Prostate gland (tissue), 2 donors: ENCODE data around the gene INO80C. TPM values are rescaled to one million over a fixed set of nuclear protein-coding genes. Genes with fewer than 3 reads are reported as not detected.

Source experiments
- DNase-seq: peaks from one replicate; pipeline ENCODE4 v3.0.0-alpha.2; 2019; ENCODE audit warnings: low spot score
- H3K27ac ChIP-seq, 2 donors: fragments of 200-600 bp; sonication (generic); 2 replicates each; pipeline ENCODE4 v1.5.1; 2017 to 2019
- H3K27me3 ChIP-seq: fragments of 200-600 bp; sonication (generic); replicated peaks from 2 replicates; pipeline ENCODE4 v1.5.1; 2019; ENCODE audit not compliant: insufficient read depth
- H3K36me3 ChIP-seq, 2 donors: fragments of 200-600 bp; sonication (generic); 1 replicate in 1 of 2; 2 replicates in 1 of 2; pipeline versions ENCODE4 v1.5.1 to v1.8.1; 2017 to 2019
- H3K4me1 ChIP-seq: fragments of 200-600 bp; sonication (generic); replicated peaks from 2 replicates; pipeline ENCODE4 v1.5.1; 2019
- H3K4me3 ChIP-seq, 2 donors: fragments of 200-600 bp; sonication (generic); 2 replicates each; pipeline ENCODE4 v1.5.1; 2017 to 2019
- H3K9me3 ChIP-seq: fragments of 200-600 bp; sonication (generic); 2 replicates; pipeline ENCODE4 v1.5.1; 2017
- CTCF ChIP-seq, 4 experiments: fragments of 200-600 bp in 2 of 4; fragments of 450-650 bp in 2 of 4; sonication (generic) in 2 of 4; IDR thresholded peaks; 1 replicate in 3 of 4; 2 replicates in 1 of 4; pipeline ENCODE4 v1.5.1; 2016 to 2019; ENCODE audit warnings: antibody characterized with exemption in 4 of 4, mild to moderate bottlenecking in 2 of 4, moderate library complexity in 2 of 4
- POLR2A ChIP-seq: fragments of 450-650 bp; IDR thresholded peaks from one replicate; pipeline ENCODE4 v1.6.1; 2016; ENCODE audit warnings: antibody characterized with exemption, mild to moderate bottlenecking
- POLR2AphosphoS5 ChIP-seq: sonication (generic); formaldehyde crosslinking; IDR thresholded peaks from one replicate; pipeline ENCODE4 v1.6.1; 2017; ENCODE audit warnings: antibody characterized with exemption
- WGBS: methylation state at CpG from one replicate; pipeline ENCODE4 v1.1.5; 2018; 5-methylcytosine and 5-hydroxymethylcytosine counted together
- intact Hi-C: fragments of 100-400 bp; cut with DNase I; formaldehyde crosslinking; loops from one replicate; pipeline ENCODE4 v1.14.2; 2022
- total RNA-seq, 2 donors: library from RNA; depleted of rRNA; stranded (reverse); fragments of >200 nt; gene quantifications; one replicate each; pipeline ENCODE4 v1.1.0, GENCODE V29; 2016

The INO80C gene
- total RNA-seq, 2 donors from 2014 or later, result 5.0 to 26.4 TPM

GRCh38 chr18:35533916-35534405 is 36.2 kb upstream of the INO80C start:
- intact Hi-C loops, result no loop called here
- Histone ChIP-seq H3K27ac (no peak overlapping the region), H3K9me3 (no peaks in the 10 kb centered on the region), H3K4me1 (no peaks in the 10 kb centered on the region), H3K27me3 (no peaks in the 10 kb centered on the region), H3K4me3 (no peak overlapping the region), H3K36me3 (no peaks in the 10 kb centered on the region)
- DNase-seq, result no peak
- no peak for TF ChIP-seq POLR2AphosphoS5
- TF ChIP-seq POLR2A, result no peak
- no peak for TF ChIP-seq CTCF (IDR thresholded peaks at IDR 0.05)
- 74% methylated on average over 2 of the region's 2 CpGs for WGBS

GRCh38 chr18:35528749-35529274 is 31.1 kb upstream of the INO80C start:
- TF ChIP-seq POLR2A (no peak), CTCF (IDR thresholded peaks at IDR 0.05) (no peak), POLR2AphosphoS5 (no peak)
- Histone ChIP-seq H3K4me1 (no peaks in the 10 kb centered on the region), H3K27me3 (no peaks in the 10 kb centered on the region), H3K9me3 (no peaks in the 10 kb centered on the region), H3K4me3 (no peak overlapping the region), H3K36me3 (no peaks in the 10 kb centered on the region), H3K27ac (no peak overlapping the region)
- WGBS, result 87% methylated on average over 4 of the region's 4 CpGs
- DNase-seq, result no peak
- intact Hi-C loops, result no loop called here

- no peak for DNase-seq
- Histone ChIP-seq H3K4me1 (no peaks in the 10 kb centered on the region), H3K27ac (no peak overlapping the region), H3K27me3 (no peaks in the 10 kb centered on the region), H3K36me3 (no peaks in the 10 kb centered on the region), H3K9me3 (no peaks in the 10 kb centered on the region), H3K4me3 (no peak overlapping the region)
- TF ChIP-seq POLR2A (no peak), CTCF (IDR thresholded peaks at IDR 0.05) (no peak), POLR2AphosphoS5 (no peak)
- intact Hi-C loops, result no loop called here
- 10% methylated on average over 4 of the region's 5 CpGs for WGBS
These were observed 28.8 kb upstream of the INO80C start for GRCh38 chr18:35526495-35527059.

GRCh38 chr18:35525795-35526494 is 28.2 kb upstream of the INO80C start:
- DNase-seq, result no peak
- H3K4me1 ChIP-seq, result no peaks in the 10 kb centered on the region
- H3K9me3 ChIP-seq, result no peaks in the 10 kb centered on the region
- H3K27me3 ChIP-seq, result no peaks in the 10 kb centered on the region
- H3K27ac ChIP-seq, result no peak overlapping the region
- no peaks in the 10 kb centered on the region for H3K36me3 ChIP-seq
- WGBS, result 16% methylated on average over 9 of the region's 9 CpGs
- intact Hi-C loops, result no loop called here
- TF ChIP-seq CTCF (IDR thresholded peaks at IDR 0.05) (no peak), POLR2A (no peak), POLR2AphosphoS5 (no peak)
- no peak overlapping the region for H3K4me3 ChIP-seq
